ENCODE measurements around the gene NBDY.
"Not testable (repeated sequence)": the region's sequence is repeated elsewhere in the genome, so short reads cannot be mapped to it uniquely, and the experiment has no call there.

Gene NBDY, protein sequence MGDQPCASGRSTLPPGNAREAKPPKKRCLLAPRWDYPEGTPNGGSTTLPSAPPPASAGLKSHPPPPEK

GRCh38 chrX:56729152-56729850 is at the start of gene NBDY:
Gene NBDY, plus strand, starts transcription at chrX:56729243. Its CDS starts 111 bp downstream, at chrX:56729354.
- peak; percentile 17 for DNase-seq (ENCODE audit: low spot score)

DNA sequence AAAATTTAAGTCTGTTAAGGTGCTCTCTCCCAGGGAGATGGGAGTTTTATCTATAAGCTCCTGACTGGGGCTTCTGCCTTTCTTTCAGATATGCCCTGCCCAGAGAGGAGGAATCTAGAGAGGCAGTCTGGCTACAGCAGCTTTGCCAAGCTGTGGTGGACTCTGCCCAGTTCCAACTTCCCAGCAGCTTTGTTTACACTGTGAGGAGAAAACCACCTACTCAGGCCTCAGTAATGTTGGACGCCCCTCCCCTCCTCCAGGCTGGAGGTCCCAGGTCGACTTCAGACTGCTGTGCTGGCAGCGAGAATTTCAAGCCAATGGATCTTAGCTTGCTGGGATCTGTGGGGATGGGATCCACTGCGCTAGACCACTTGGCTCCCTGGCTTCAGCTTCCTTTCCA is 24.5 kb upstream of the NBDY start:
- not testable (repeated sequence) for DNase-seq (ENCODE audit: low spot score)

GRCh38 chrX:56726605-56727004 is 2.4 kb upstream of the NBDY start:
- peak; percentile 44 for DNase-seq (ENCODE audit: low spot score)

DNA sequence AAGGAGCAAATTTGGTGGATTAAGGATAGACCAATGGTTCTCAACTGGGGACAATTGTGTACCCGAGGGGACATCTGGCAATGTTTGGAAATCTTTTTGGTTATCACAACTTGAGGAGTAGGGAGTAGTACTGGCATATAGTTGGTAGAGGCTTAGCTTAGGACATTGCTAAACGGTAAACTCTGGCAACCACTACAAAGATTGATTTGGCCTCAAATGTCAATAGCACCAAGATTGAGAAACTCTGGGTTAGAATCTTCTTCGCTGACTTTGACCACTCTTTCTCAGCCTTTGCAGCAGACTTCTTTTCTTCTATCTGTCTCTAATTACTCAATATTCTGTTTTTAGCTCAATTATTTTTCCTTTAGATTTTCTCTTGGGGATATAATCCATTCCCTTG is 1.5 kb upstream of the NBDY start:
- DNase-seq (ENCODE audit: low spot score) = no peak

- peak; percentile 13 for DNase-seq (ENCODE audit: low spot score)
Observed at GRCh38 chrX:56728321-56728720, 722 bp upstream of the NBDY start.

GRCh38 chrX:56728752-56729151 is 291 bp upstream of the NBDY start:
- peak; percentile 1 for DNase-seq (ENCODE audit: low spot score)

DNA sequence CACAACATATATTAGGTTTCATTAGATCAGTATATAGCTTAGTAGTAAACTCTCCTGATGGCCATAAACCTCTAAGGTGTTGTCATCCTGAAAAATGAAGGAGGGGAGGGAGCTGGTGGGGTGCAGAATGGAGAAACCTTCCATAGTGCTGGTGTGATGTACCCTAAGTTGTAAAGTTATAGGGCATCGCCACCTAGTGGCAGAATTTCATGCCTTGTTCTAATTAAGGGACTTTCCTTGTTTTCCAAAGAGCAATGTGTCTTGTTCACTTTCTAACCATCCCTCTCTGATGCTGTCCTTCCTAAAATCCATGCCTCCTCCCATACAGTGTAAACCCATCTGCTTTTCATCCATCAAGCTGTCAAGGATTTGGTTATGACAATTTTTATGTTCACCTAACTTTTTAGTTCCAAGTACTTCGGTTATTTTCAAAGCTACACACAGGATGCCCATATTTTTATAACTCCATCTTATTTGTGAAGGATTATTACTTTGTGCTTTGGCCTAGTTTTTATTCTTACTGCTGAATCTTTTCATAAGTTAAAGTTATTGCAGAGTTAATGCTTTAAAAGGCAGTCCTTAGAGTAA is 4.5 kb downstream of the NBDY start:
- DNase-seq (ENCODE audit: low spot score) = peak; percentile 26

- no peak for DNase-seq (ENCODE audit: low spot score)
Observed at GRCh38 chrX:56736219-56736618, 7.2 kb downstream of the NBDY start.

DNA sequence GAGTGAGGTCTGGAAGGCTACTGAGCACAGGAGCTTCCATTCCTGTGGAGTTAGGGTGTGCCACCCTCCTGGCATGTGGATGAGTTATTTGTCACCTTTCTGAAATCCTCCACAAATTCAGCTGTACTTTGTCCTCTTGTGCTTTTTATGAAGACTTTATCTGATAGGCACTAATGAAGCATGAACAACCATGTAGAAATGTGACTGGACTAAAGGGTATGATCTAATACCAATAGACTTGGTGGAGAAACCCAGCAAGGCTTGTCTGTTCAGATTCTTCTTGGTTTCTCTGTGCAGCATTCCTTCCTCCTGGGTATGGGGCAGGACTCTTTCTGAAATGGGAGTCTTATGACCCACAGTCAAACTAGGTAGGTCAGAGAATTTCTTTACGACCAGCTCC is 9.6 kb downstream of the NBDY start:
- no peak for DNase-seq (ENCODE audit: low spot score)

GRCh38 chrX:56744996-56745395 is 16.0 kb downstream of the NBDY start:
- DNase-seq (ENCODE audit: low spot score) = no peak

- no peak for DNase-seq (ENCODE audit: low spot score)
Observed at GRCh38 chrX:56746996-56747395, 18.0 kb downstream of the NBDY start.

- DNase-seq (ENCODE audit: low spot score) = no peak
Observed at GRCh38 chrX:56751071-56751470, 22.0 kb downstream of the NBDY start.

GRCh38 chrX:56757327-56757726 is 28.3 kb downstream of the NBDY start:
- no peak for DNase-seq (ENCODE audit: low spot score)

- DNase-seq (ENCODE audit: low spot score) = no peak
Observed at GRCh38 chrX:56758456-56758855, 29.4 kb downstream of the NBDY start.

- no peak for DNase-seq (ENCODE audit: low spot score)
Observed at GRCh38 chrX:56759736-56760409, 30.8 kb downstream of the NBDY start.

GRCh38 chrX:56760410-56761124 is 31.5 kb downstream of the NBDY start:
- not testable (repeated sequence) for DNase-seq (ENCODE audit: low spot score)

- no peak for DNase-seq (ENCODE audit: low spot score)
Observed at GRCh38 chrX:56761167-56761566, 32.1 kb downstream of the NBDY start.

GRCh38 chrX:56762220-56762619 is 33.2 kb downstream of the NBDY start:
- DNase-seq (ENCODE audit: low spot score) = no peak

DNA sequence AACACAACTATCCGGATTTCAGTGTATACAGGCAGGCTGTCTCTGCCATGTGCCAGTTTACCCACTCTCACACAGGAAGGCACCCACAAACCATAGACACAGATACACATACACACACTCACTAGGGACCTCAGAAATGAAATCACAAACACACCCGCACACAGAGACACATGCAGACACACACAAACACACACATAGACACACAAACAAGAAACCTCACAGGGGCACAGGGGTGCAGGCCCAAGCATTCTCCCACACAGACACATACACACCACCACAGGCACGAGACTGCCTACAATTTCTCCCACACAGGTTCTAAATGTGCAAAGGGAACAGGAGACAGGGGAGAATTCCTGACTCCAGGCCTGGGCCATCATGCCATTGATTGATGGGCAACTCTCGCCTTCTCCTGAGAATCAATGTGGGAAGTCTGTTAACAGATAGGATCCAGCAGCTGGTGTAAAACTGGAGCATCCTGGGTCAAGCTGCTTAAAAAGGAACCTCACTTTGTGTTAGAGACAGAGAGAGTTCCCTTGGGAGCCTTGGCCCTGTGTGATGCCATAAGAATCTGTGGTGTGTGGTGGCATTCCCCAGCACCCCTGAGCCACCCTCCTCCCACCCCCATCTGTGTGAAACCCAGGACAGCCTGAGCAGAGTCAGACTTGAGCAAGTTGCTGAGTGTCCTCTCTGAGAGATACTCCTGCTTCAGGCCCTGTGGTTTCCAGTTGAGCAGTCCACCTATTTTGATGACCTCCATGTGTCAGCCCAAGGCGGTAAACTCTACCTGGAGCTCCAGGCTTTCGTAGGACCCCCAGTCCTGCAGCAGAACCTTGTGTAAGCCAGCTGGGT is 33.9 kb downstream of the NBDY start:
- no peak for DNase-seq (ENCODE audit: low spot score)

DNA sequence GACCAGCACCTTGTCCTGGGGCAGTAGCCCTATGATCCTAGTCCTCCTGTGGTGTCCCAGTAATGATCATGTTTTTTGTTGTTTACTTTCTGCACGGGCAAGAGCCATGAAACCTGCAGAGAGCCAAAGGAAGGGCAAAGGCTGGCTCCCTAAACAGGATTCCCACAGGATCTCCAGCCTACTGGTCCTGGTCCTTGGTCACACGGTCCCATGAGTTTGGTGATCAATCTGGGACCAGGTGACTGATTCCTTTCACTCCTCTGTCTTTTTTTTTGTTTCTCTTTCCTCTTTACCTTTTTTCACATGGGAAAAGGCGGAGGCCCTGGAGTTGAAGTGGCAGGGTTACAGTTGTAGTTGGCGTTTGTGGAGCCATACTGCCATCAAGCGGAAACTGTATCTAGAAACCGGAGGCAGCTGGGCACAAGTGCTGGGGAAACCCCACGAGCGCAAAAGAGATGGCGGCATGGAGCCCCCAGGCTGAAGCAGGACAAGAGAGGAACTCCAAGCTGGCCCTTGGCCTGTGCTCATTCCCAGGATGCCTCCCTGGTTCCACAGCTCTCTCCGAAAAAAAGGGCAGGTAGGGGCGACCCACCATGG is 34.6 kb downstream of the NBDY start:
- no peak for DNase-seq (ENCODE audit: low spot score)
